ENCODE results near the gene EPB41L4A.
"Not testable (repeated sequence)": the region's sequence is repeated elsewhere in the genome, so short reads cannot be mapped to it uniquely, and the experiment has no call there.

The EPB41L4A gene

GRCh38 chr5:112401924-112402323 is 17.2 kb downstream of the EPB41L4A start:
- DNase-seq = no peak

DNA sequence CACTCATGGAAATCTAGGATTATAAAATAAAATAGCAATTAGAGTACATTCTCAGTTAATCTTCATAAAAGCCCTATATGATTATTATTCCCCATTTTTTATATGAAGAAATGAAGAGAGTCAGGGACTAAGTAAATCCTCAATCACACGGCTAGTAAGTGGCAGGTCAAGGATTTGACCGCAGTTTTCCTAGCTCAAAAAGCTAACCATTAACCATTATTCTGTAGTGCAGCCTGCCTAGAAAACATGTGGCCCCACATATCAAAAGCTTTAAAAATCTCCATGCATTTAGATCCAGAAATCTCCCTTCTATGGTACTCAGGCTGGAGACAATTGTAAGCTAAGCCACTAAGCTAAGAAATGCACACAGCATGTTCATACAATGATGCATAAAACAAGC is 21.4 kb downstream of the EPB41L4A start:
- no peak for DNase-seq

DNA sequence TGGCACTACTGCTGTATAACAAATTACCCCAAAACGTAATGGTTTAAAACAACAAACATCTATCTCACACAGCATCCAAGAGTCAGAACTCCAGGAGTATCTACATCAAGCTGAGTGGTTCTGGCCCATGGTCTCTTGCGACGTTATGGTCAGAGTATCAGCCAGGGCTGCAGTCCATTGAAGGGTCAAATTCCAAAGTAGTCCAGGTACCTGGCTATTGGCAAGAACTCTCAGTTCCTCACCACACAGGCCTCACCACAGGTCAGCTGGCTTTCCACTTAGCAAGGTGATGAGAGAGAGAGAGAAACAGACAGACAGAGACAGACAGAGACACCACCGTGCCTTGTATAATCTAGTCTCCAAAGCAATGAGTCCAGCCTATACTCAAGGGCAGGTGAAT is 22.6 kb downstream of the EPB41L4A start:
- DNase-seq = no peak

- not testable (repeated sequence) for DNase-seq
Measured at GRCh38 chr5:112395299-112395698, 23.8 kb downstream of the EPB41L4A start.

DNA sequence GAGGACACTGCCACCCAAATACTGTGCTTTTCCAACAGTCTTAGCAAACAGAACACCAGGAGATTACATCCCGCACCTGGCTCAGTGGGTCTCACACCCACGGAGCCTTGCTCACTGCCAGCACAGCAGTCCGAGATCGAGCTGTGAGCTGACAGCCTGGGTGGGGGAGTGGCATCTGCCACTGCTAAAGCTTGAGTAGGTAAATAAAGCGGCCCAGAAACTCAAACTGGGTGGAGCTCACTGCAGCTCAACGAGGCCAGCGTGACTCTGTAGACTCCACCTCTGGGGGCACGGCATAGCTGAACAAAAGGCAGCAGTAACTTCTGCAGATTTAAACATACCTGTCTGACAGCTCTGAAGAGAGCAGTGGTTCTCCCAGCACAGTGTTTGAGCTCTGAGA is 28.8 kb downstream of the EPB41L4A start:
- no peak for DNase-seq

GRCh38 chr5:112388739-112389138 is 30.3 kb downstream of the EPB41L4A start:
- DNase-seq = no peak

GRCh38 chr5:112388074-112388473 is 31.0 kb downstream of the EPB41L4A start:
- DNase-seq = no peak

DNA sequence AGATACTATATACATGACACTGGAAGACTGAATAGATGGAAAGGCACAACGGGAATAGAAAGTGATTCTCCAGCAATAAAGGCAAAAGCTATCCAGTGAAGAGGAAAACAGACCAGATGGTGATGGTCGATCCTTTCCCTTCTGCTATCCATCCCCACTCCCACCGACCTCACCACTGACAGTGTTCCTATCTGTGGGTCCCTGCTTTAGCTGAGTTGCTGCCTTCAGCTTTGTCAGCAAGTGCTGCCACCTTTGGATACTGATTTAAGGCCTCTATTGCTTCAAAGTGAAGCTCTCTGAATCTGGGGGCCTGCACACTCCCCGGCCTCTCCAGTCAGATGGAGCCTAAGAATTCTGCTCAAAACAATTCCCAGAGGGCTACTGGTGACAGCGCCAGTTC is 32.3 kb downstream of the EPB41L4A start:
- no peak for DNase-seq

DNA sequence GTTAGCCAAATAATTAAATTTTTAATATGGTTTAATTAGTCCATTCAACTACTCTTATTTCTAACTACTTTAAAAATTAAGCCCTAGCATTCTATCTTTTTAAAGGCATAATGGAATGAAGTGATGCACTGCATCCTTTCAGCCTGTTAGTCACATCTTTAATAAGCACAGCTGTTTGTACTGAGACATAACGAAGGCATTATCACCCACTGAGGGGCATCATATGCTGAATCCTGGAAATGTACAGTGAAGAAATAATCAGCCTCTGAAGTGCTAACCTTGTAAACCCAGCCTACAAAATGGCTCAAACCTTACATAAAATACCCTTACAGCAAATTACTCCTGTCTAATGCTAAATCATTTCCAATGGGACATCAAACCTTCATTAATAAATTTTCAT is 33.1 kb downstream of the EPB41L4A start:
- no peak for DNase-seq

DNA sequence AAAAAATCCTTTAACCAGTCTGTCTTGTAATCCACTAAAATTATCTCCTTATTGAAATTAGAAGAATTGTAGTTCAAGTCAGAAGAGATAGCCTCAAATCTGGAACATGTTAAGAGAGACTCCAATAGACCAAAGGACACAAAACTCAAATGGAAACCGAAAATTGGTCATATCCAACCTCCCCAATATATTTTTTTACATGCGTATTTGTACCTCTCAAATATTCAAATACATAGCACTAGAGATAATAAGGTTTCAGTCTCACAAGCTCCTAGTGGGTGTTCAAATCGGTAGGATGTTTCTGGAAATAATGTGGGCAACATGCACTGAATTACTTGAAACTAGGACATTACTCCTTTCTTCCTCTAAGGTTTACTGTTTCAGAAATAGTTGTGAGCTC is 33.5 kb downstream of the EPB41L4A start:
- DNase-seq = no peak

- DNase-seq = no peak
Measured at GRCh38 chr5:112384523-112384922, 34.6 kb downstream of the EPB41L4A start.

- no peak for DNase-seq
Measured at GRCh38 chr5:112382886-112383285, 36.2 kb downstream of the EPB41L4A start.

GRCh38 chr5:112381521-112381920 is 37.6 kb downstream of the EPB41L4A start:
- DNase-seq = no peak

DNA sequence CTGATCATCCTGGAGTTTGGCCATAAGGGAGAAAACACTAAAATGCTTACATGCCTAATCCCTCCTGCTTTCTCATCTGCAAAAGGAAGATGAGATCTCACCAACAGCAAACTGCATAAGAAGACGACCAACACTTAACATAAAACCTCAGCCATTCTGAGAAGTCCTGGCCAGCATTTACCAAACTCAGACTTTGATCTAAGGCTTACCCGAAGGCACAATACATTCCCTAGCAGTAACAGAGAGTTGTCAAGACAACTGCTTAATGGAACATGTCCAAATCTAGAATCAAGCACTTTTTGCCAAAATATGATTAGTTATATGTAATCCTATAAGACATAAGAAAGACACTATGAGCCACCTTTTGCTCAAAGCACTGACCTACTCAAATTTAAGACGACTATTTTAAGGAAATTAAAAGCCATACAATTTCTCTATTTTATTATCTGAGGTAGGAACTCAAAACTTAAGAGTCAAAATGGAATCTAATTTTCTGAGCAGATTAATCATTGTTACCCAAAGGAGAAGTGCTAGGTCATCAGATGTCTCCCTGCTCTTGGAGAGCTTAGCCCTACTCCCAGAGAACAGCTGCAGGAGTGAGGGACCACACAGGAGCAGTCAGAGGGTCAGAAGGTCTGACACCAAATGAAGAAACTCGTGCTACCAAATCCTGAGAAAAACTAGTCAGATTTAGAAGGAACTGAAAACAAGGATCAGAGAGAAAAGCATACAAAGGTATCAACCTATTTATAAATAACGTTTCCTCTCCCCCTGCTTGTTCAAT is 39.3 kb downstream of the EPB41L4A start:
- DNase-seq = no peak

DNA sequence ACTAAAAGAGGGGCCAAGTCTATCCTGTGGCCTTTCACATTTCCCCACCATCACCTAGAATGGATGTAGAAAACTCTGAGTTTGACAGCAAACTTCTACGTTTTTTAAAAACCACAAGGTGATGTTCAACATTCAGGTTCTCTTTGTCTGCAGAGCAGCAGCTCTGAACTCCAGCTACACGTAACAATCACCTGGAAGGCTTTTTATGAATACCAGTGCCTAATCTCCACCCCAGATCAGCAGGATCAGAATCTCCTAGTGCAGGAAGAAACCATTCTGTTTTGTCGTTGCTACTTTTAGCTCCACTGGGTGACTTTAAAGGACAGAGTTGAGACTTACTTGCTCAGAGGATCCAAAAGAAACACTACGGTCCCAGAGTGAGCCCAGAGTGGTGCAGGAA is 44.3 kb downstream of the EPB41L4A start:
- DNase-seq = no peak

DNA sequence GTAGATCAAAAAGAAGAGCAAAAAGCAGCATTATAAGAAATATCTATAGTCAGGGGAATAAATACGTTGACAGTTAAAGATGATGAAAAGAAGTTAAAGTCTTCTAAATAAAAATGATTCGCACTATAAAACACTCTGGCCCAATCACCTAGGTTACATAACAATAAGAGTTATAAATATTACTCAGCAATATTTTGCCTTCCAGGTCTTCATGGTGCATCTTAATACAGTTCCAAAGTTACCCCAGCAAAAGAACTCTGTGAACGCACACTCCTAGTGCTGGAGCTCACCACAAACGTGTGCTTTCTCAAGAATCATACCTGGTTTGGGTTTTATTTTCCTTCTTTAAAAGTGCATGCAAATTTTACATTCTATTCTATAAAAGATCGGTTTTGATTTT is 44.7 kb downstream of the EPB41L4A start:
- no peak for DNase-seq

GRCh38 chr5:112373885-112374284 is 45.2 kb downstream of the EPB41L4A start:
- no peak for DNase-seq

- no peak for DNase-seq
Measured at GRCh38 chr5:112372543-112372942, 46.5 kb downstream of the EPB41L4A start.

DNA sequence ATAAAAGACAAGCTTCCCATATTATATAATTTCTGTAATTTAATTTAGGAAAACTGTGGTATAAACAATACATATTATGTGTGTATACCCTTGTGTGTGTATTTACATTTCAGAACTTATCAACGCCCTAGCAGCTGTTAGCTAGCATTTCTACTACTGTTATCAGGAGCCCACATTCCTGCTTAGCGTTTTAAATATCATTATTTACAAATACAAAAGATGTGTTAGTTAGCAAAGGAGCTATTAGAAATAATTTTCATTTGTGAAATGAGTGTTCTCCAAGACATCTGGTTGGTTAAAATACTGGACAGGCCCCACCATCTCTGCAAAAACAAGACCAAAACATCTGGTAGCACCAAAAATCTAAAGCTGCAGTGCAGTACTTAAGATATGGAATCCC is 48.0 kb downstream of the EPB41L4A start:
- no peak for DNase-seq

GRCh38 chr5:112367400-112367799 is 51.7 kb downstream of the EPB41L4A start:
- no peak for DNase-seq

GRCh38 chr5:112366987-112367386 is 52.1 kb downstream of the EPB41L4A start:
- no peak for DNase-seq

DNA sequence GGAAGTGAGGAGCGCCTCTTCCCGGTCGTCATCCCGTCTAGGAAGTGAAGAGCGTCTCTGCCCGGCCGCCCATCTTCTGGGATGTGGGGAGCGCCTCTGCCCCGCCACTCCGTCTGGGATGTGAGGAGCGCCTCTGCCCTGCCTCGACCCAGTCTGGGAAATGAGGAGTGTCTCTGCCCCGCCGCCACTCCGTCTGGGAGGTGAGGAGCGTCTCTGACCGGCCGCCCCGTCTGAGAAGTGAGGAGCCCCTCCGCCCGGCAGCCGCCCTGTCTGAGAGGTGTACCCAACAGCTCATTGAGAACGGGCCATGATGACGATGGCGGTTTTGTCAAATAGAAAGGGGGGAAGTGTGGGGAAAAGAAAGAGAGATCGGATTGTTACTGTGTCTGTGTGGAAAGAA is 58.3 kb downstream of the EPB41L4A start:
- not testable (repeated sequence) for DNase-seq

DNA sequence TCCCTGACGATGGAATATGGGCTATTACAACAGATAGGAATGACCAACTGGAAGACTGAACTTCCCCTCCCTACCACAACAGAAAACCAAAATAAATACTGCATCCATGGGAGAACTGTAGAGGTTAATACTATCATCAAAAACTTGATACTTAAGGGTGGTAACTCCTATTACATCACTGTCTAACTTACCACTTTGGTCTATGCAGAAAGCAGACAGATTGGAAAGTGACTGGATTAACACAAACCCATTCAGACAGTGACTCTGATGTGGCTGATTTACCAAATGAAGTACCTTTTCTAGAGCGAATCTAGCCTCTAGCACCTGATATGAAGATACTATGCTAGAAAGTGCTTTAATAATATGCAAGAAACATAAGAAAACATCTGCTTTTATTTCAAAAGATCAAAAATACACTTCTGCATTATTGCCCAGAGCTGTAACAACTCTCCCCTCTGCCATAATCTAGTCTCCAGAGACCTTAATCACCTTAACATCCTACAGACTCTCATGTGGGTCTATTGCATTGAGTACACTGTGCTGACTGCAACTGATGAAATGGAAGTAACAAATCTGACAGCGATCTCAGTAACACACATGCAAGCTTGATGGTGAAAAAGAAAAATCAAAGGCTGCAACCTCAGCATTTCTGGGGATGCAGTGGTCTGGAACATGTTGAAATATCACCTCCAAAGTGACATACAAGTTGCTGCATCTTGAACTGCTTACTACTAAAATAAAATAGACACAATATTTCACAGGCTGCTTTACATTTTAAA is 62.7 kb downstream of the EPB41L4A start:
- no peak for DNase-seq

GRCh38 chr5:112355058-112355685 is 63.9 kb downstream of the EPB41L4A start:
- DNase-seq = no peak
